LHCN-M2 (cell line): ENCODE results near the gene UNK. TPM values are rescaled to one million over a fixed set of nuclear protein-coding genes. Genes with fewer than 3 reads are reported as not detected.
"Not testable (repeated sequence)": the region's sequence is repeated elsewhere in the genome, so short reads cannot be mapped to it uniquely, and the experiment has no call there.

ENCODE experiments used
- DNase-seq: peaks from one replicate; pipeline ENCODE4 v3.0.0-alpha.2; 2012; ENCODE audit warnings: low read depth
- total RNA-seq: library from RNA; depleted of rRNA; stranded (reverse); fragments of >200 nt; gene quantifications from 2 replicates; pipeline ENCODE4 v1.2.3, GENCODE V29; 2014

The UNK gene
- total RNA-seq, 1 experiment from 2014 or later = 18.8 TPM

GRCh38 chr17:75793460-75793859 lies 8.9 kb downstream of the UNK start:
- no peak for DNase-seq

GRCh38 chr17:75795820-75796607 lies 11.4 kb downstream of the UNK start:
- no peak for DNase-seq

GRCh38 chr17:75799402-75799801 lies 14.8 kb downstream of the UNK start:
- no peak for DNase-seq

- DNase-seq = no peak
Measured at GRCh38 chr17:75803883-75804282, 19.3 kb downstream of the UNK start.

- no peak for DNase-seq
Measured at GRCh38 chr17:75806822-75807500, 22.4 kb downstream of the UNK start.

GRCh38 chr17:75807861-75808260 lies 23.3 kb downstream of the UNK start:
- DNase-seq = no peak

GRCh38 chr17:75808549-75808904 lies 23.9 kb downstream of the UNK start:
- DNase-seq = no peak

- peak; percentile 95 for DNase-seq
Measured at GRCh38 chr17:75808905-75809621, 24.5 kb downstream of the UNK start.

- no peak for DNase-seq
Measured at GRCh38 chr17:75809631-75810111, 25.1 kb downstream of the UNK start.

- no peak for DNase-seq
Measured at GRCh38 chr17:75810216-75810615, 25.6 kb downstream of the UNK start.

- DNase-seq = not testable (repeated sequence)
Measured at GRCh38 chr17:75810756-75811155, 26.1 kb downstream of the UNK start.

GRCh38 chr17:75811174-75811573 lies 26.6 kb downstream of the UNK start:
- no peak for DNase-seq

GRCh38 chr17:75812096-75813013 lies 27.7 kb downstream of the UNK start:
- DNase-seq = no peak

GRCh38 chr17:75813081-75814020 lies 28.7 kb downstream of the UNK start:
- DNase-seq = no peak

- DNase-seq = no peak
Measured at GRCh38 chr17:75814021-75814395, 29.4 kb downstream of the UNK start.

- peak; percentile 51 for DNase-seq
Measured at GRCh38 chr17:75814900-75815373, 30.3 kb downstream of the UNK start.

GRCh38 chr17:75815399-75815798 lies 30.8 kb downstream of the UNK start:
- no peak for DNase-seq

GRCh38 chr17:75816693-75817092 lies 32.1 kb downstream of the UNK start:
- no peak for DNase-seq

GRCh38 chr17:75817571-75817970 lies 33.0 kb downstream of the UNK start:
- no peak for DNase-seq

- no peak for DNase-seq
Measured at GRCh38 chr17:75818326-75818885, 33.8 kb downstream of the UNK start.
